Activated T-helper 1 cell treated with anti-CD3 and anti-CD28 coated beads, Interleukin-12 subunit alpha, Interleukin-12 subunit beta, Interleukin-2, Interleukin-4 antibody, amounts not matched to agents 30 ng/mL and 10 ng/mL and 1 ng/mL, durations not matched to agents 14 hours and 24 hours and 36 hours (primary cell): ENCODE data around the gene CIAO3. TPM values are rescaled to one million over a fixed set of nuclear protein-coding genes. Genes with fewer than 3 reads are reported as not detected.
A peak's percentile ranks its signal among the peaks of the same experiment; 100 is the strongest.

Experiments
- DNase-seq: peaks from one replicate; pipeline ENCODE4 v3.0.0; 2021; ENCODE audit warnings: low spot score
- H3K27ac Mint-ChIP-seq: one replicate; pipeline ENCODE4 v1.8.0; 2021; ENCODE audit warnings: mild to moderate bottlenecking, mixed read lengths
- H3K27me3 Mint-ChIP-seq: one replicate; pipeline ENCODE4 v1.8.0; 2022; ENCODE audit warnings: mild to moderate bottlenecking, moderate library complexity, mixed read lengths; ENCODE audit not compliant: insufficient read depth
- H3K36me3 Mint-ChIP-seq: one replicate; pipeline ENCODE4 v1.8.0; 2021; ENCODE audit warnings: low read depth, mixed read lengths
- H3K4me1 Mint-ChIP-seq: one replicate; pipeline ENCODE4 v1.8.0; 2021; ENCODE audit warnings: low read depth, mixed read lengths
- H3K4me3 Mint-ChIP-seq: one replicate; pipeline ENCODE4 v1.8.0; 2021; ENCODE audit warnings: mild to moderate bottlenecking, moderate library complexity, mixed read lengths
- H3K9me3 Mint-ChIP-seq: one replicate; pipeline ENCODE4 v1.8.0; 2021; ENCODE audit warnings: mixed read lengths
- intact Hi-C: fragments of 100-400 bp; cut with micrococcal nuclease; formaldehyde crosslinking; loops from one replicate; pipeline ENCODE4 v1.15.1; 2024
- total RNA-seq: library from RNA; stranded (reverse); gene quantifications from 2 replicates; pipeline ENCODE4 v1.2.3, GENCODE V29; 2022

The CIAO3 gene
- total RNA-seq, 1 donor from 2014 or later: 43.1 TPM

DNA sequence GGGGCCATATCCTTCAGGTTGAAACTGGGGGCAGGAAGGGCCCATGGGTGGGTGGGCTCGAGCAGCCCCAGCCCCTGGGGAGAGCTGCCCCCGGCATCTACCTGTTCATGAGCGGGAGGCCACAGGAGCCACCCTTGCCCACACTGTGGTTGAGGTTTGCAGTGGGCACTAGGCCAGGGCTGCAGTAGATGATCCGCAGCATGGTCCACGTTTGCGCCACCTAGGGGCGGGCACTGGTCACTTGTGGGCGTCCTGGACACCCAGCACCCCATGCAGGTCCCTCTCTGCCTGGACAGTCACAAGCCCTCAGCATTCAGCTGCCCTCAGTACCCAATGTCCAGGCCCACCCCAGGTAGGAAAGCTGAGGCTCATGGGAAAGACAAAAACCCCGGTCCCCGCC is 54.8 kb downstream of the CIAO3 start:
- H3K4me1 Mint-ChIP-seq: peaks cover 14% of the 10 kb centered on the region
- DNase-seq: no peak
- peak overlapping the region; percentile 37 for H3K4me3 Mint-ChIP-seq
- H3K27me3 Mint-ChIP-seq: no peaks in the 10 kb centered on the region
- H3K36me3 Mint-ChIP-seq: peaks cover 14% of the 10 kb centered on the region
- no peaks in the 10 kb centered on the region for H3K9me3 Mint-ChIP-seq
- no peak overlapping the region for H3K27ac Mint-ChIP-seq
- intact Hi-C loops: no loop called here

DNA sequence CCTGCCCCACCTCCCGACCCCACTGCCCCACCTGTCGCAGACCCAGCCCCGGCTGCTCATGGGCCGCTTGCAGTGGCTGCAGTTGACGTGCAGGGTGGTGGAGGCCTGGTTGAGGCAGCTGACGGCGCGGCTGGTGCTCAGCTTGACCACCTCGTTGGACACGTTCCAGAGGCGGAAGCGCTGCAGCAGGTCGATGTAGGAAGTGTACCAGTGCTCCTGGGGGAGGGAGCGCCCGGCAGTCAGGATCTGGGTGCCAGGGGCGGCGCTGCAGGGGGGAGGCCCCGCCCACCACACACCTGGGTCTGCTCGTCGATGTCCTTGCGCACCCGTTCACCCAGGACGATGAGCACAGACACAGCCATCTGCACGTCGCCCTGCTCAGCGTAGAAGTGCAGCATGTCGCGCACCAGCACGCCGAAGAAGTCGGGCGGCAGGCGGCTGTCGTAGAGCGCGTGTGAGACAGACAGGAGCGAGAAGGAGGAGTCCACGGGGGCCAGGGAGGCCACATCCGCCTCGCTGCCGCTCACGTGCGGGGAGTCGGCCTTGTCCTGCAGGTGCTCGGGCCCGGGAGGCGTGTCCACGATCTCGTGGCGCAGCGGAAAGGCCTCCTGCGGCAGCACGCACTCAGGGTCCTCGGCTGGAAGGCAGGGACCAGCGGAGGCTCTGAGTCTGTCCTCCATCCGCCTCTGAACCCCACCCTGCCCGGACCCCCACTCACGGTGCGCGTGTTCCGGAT is 55.7 kb downstream of the CIAO3 start:
- peaks cover 9% of the 10 kb centered on the region for H3K4me1 Mint-ChIP-seq
- H3K9me3 Mint-ChIP-seq: no peaks in the 10 kb centered on the region
- H3K4me3 Mint-ChIP-seq: no peak overlapping the region
- DNase-seq: no peak
- intact Hi-C loops: loop anchor here (1.0 kb wide), 3 partner anchors 36 to 122 kb away; partner anchors contain the start of genes METTL26 and WDR90
- peaks cover 12% of the 10 kb centered on the region for H3K36me3 Mint-ChIP-seq
- H3K27me3 Mint-ChIP-seq: no peaks in the 10 kb centered on the region
- no peak overlapping the region for H3K27ac Mint-ChIP-seq

DNA sequence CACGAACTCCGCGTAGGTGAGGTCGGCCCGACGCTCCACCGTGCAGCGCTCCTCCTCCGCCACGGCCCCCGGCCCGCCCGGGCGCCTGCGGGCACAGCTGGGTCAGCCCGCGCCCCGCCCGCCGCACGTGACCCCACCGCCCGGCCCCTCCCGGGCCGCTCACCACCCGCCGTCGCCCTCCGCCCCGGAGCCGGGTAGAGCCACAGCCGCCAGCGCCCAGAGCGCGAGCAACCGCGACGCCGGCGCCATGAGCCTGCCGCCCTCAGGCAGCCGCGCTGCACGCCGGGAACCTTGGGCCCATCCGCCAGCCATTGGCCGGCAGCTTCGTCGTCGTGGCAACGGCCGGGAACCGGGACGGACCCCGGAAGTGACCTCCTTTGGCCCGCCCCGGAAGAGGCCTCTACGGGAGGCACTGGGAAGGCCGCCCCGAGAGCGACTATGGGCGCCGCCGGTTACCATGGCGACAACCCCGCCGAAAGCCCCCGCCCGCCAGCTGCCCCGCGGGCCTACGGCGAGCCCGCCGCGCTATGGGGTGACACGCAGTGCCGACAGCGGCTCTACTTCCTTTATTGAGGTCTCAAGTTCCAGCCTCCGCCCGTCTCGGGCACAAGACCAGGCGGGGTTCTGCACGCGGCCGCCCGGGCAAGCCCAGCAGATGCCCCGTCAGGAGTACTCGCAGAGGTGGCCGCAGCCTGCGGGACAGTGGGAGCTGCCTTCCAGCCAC is 56.6 kb downstream of the CIAO3 start, which contains the start of gene JMJD8:
JMJD8 (minus strand) TSS at position 264 of the 724 bp plus-strand sequence; CDS start at position 249, 15 bp downstream.
- DNase-seq: peak; percentile 97
- peaks cover 12% of the 10 kb centered on the region for H3K36me3 Mint-ChIP-seq
- H3K4me1 Mint-ChIP-seq: peaks cover 5% of the 10 kb centered on the region
- intact Hi-C loops: loop anchor here (1.0 kb wide), 3 partner anchors 35 to 123 kb away; partner anchors contain the start of genes METTL26 and WDR90
- H3K4me3 Mint-ChIP-seq: peak within 1 kb of the TSS; percentile 83
- H3K9me3 Mint-ChIP-seq: no peaks in the 10 kb centered on the region
- H3K27me3 Mint-ChIP-seq: no peaks in the 10 kb centered on the region
- H3K27ac Mint-ChIP-seq: peak within 1 kb of the TSS; percentile 58

DNA sequence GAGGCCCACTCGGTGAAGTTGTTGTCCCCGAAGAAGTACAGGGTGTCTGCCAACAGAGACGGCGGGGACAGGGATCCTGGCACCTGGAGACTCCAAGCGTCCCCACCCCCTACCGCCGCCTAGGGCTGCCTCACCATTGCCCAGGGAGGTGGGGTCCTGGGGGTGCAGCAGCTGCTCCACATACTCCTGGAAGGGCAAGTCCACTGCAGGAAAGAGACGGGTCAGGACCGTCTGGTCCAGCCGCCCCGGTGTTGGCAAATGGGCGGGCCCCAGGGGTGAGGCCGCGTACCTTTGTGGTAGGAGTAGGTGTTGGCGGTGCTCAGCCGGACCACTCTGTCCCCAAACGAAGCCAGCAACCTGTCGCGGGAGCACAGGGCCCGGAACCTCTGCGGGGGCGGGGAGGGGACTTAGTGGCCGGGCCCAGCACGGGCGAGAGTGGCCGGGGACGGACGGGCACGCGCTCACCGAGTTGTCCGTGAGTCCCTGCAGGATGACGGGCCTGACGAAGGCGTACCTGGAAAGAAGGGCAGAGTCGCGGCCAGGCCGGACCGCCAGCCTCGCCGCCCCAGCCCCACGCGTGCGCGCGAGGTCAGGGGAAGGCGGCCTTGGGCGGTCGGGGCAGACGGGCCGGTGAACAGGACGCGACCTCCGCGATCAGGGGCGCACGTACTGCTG is 57.3 kb downstream of the CIAO3 start:
- Mint-ChIP-seq H3K4me3 (peak overlapping the region; percentile 83), H3K9me3 (no peaks in the 10 kb centered on the region), H3K27ac (peak overlapping the region; percentile 48), H3K27me3 (no peaks in the 10 kb centered on the region), H3K36me3 (peaks cover 12% of the 10 kb centered on the region), H3K4me1 (peaks cover 5% of the 10 kb centered on the region)
- no peak for DNase-seq
- intact Hi-C loops: loop anchor here (1.0 kb wide), 3 partner anchors 34 to 124 kb away; partner anchors contain the start of genes METTL26 and WDR90

DNA sequence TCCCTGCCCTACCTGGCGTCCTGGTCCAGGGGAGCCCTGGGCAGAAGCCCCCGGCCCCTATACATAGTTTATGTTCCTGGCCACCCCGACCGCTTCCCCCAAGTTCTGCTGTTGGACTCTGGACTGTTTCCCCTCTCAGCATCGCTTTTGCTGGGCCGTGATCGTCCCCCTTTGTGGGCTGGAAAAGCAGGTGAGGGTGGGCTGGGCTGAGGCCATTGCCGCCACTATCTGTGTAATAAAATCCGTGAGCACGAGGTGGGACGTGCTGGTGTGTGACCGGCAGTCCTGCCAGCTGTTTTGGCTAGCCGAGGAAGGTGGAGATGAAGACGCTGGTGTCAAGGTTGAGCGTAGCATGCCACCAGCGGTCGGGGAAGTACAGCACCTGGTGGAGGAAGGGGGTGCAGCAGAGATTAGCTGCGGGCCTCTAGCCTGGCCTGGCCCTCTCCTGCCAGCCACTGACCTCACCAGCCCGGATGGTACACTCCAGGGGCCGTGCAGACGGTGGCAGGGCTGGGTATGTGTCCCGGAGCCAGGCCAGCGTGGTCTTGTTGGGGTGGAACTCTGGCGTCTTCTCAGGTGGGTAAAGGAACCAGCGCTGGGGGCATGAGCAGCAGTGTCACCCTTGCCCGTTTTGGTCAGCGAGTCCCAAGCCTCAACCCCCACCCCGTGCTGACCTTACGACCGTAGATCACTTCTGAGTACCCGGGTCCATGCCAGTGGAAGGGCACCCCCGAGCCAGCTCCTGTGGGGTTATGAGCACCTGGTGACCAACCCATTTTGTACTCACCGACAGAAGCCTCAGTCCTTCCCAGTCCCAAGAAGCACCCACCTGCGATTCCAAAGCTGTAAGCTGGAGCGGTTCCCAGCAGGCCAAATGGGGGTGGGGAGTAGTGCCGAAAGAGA is 58.1 kb downstream of the CIAO3 start:
- H3K4me1 Mint-ChIP-seq: peaks cover 5% of the 10 kb centered on the region
- H3K4me3 Mint-ChIP-seq: peak overlapping the region; percentile 83
- H3K27me3 Mint-ChIP-seq: no peaks in the 10 kb centered on the region
- intact Hi-C loops: no loop called here
- no peaks in the 10 kb centered on the region for H3K9me3 Mint-ChIP-seq
- peaks cover 12% of the 10 kb centered on the region for H3K36me3 Mint-ChIP-seq
- no peak for DNase-seq
- peak overlapping the region; percentile 74 for H3K27ac Mint-ChIP-seq

DNA sequence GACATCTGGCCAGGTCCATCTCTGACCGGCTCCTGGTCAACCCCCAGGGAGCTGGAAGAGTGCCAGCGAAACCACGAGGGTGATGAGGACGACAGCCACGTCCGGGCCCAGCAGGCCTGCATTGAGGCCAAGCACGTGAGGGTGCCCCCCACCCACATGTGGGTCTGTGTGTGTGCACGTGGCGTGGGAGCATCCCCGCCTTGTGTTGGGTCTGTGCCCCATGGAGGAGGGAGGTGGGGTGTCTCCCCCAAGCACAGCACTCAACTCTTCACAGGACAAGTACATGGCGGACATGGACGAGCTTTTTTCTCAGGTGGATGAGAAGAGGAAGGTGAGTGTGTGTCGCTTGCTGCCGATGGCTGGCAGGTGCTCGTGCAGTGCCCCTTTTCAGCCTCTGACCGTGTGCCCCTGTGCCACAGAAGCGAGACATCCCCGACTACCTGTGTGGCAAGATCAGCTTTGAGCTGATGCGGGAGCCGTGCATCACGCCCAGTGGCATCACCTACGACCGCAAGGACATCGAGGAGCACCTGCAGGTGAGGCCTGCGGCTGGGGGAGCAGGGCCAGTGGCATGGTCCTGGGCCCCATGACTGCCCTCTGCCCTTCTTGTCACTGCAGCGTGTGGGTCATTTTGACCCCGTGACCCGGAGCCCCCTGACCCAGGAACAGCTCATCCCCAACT is 58.9 kb downstream of the CIAO3 start:
- no peaks in the 10 kb centered on the region for H3K9me3 Mint-ChIP-seq
- H3K36me3 Mint-ChIP-seq: peaks cover 12% of the 10 kb centered on the region
- no peaks in the 10 kb centered on the region for H3K27me3 Mint-ChIP-seq
- H3K4me1 Mint-ChIP-seq: peaks cover 5% of the 10 kb centered on the region
- H3K27ac Mint-ChIP-seq: no peak overlapping the region
- peak overlapping the region; percentile 83 for H3K4me3 Mint-ChIP-seq
- intact Hi-C loops: no loop called here
- DNase-seq: no peak

DNA sequence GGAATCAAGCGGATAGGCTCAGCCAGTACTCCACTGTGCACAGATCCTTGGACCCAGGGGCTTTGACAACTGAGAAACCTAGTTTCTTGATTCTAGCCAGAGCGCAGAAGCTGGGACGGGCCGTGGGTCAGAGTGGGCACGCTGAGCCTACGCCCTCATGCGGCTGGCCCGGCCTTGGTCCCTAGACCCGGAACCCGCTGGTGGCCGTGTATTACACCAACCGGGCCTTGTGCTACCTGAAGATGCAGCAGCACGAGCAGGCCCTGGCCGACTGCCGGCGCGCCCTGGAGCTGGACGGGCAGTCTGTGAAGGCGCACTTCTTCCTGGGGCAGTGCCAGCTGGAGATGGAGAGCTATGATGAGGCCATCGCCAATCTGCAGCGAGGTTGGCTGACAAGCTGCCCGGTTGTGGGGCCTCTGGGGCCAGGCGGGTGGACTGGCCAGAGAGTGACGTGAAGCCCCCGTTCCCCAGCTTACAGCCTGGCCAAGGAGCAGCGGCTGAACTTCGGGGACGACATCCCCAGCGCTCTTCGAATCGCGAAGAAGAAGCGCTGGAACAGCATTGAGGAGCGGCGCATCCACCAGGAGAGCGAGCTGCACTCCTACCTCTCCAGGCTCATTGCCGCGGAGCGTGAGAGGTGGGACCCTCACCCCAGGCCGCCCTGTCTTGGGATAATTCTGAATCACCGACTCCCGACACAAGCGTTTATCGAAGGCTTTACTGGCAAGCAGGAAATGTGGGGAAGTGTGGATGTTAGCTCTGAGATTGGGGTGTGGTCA is 59.6 kb downstream of the CIAO3 start:
- Mint-ChIP-seq H3K4me1 (peaks cover 5% of the 10 kb centered on the region), H3K9me3 (no peaks in the 10 kb centered on the region), H3K36me3 (peaks cover 12% of the 10 kb centered on the region), H3K27me3 (no peaks in the 10 kb centered on the region), H3K27ac (no peak overlapping the region), H3K4me3 (peak overlapping the region; percentile 83)
- DNase-seq: no peak
- intact Hi-C loops: loop anchor here (1.0 kb wide), 2 partner anchors 14 to 34 kb away; partner anchors contain the start of gene METRN

DNA sequence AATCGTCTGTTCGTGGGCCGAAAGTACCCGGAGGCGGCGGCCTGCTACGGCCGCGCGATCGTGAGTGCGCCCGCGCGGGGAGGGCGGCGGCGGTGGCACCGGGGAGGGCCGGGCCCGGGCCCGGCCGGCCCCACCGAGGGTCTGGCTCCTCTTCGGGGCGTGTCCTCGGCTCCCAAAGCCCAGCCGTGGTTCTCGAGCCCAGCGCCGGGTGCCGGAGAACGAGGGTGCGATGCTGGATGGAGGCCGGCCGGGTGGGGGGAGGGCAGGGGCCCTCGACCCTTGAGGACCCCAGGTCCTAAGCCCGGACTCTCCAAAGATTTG is 60.2 kb downstream of the CIAO3 start:
- Mint-ChIP-seq H3K4me3 (peak overlapping the region; percentile 83), H3K4me1 (peaks cover 5% of the 10 kb centered on the region), H3K9me3 (no peaks in the 10 kb centered on the region), H3K27ac (no peak overlapping the region), H3K27me3 (no peaks in the 10 kb centered on the region), H3K36me3 (peaks cover 12% of the 10 kb centered on the region)
- DNase-seq: no peak
- intact Hi-C loops: loop anchor here (1.0 kb wide), 2 partner anchors 13 to 35 kb away; partner anchors contain the start of gene METRN

DNA sequence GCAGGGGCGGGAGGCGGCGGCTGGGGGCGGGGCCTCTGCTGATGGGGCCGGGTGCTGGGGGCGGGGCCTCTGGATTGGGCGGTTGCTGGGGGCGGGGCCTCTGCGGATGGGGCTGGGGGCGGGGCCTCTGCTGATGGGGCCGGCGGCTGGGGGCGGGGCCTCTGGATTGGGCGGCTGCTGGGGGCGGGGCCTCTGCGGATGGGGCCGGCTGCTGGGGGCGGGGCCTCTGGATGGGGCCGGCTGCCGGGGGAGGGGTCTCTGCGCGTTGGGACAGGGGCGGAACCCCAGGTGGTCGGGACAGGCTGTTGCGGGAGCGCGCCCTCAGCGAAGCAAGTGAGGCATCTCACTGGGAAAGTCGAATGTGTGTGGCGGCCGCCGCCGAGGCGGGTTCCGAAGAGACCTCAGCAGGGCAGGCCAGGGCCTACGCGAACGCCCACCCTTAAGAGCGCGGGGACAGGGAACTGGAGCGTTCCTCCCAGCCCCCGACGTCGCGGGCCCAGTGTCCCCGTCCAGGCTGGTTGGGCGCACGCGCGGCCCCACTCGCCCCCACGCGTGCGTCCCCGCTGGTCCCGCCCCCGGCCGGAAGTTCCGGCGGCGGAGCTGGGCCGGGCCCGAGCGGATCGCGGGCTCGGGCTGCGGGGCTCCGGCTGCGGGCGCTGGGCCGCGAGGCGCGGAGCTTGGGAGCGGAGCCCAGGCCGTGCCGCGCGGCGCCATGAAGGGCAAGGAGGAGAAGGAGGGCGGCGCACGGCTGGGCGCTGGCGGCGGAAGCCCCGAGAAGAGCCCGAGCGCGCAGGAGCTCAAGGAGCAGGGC is 60.8 kb downstream of the CIAO3 start, which contains the start of gene STUB1:
STUB1 (plus strand) TSS at position 597 of the 811 bp plus-strand sequence; CDS start at position 713, 116 bp downstream.
- Mint-ChIP-seq H3K9me3 (no peaks in the 10 kb centered on the region), H3K27me3 (peaks cover 4% of the 10 kb centered on the region), H3K27ac (peak within 1 kb of the TSS; percentile 55), H3K4me1 (peaks cover 5% of the 10 kb centered on the region), H3K36me3 (peaks cover 12% of the 10 kb centered on the region), H3K4me3 (peak within 1 kb of the TSS; percentile 84)
- peak; percentile 83 for DNase-seq
- intact Hi-C loops: loop anchor here (1.0 kb wide), 6 partner anchors 13 to 91 kb away; partner anchors contain the start of genes METRN, METTL26 and WDR90
